ENCODE measurements around the gene C2CD4C. TPM values are rescaled to one million over a fixed set of nuclear protein-coding genes. Genes with fewer than 3 reads are reported as not detected.

C2CD4C gene
- total RNA-seq, 4 donors from 2014 or later, result 0.21 to 2.7 (median 1.5) TPM

GRCh38 chr19:368630-369024, 40.3 kb downstream of the C2CD4C start:
- H3K36me3 ChIP-seq, result no peaks in the 10 kb centered on the region
- H3K4me1 ChIP-seq, result no peaks in the 10 kb centered on the region
- WGBS, 2 donors, result 67 to 69% methylated on average over 7 of the region's 7 CpGs
- H3K9me3 ChIP-seq, result peaks cover 0 to 2% (median 0%) of the 10 kb centered on the region in 4 donors
- no peak overlapping the region for H3K4me3 ChIP-seq
- no peak for TF ChIP-seq POLR2A (IDR thresholded peaks at IDR 0.05)
- TF ChIP-seq EP300 (IDR thresholded peaks at IDR 0.05), result no peak
- no peak for TF ChIP-seq CTCF (IDR thresholded peaks at IDR 0.05)
- no peak for DNase-seq (ENCODE audit: low spot score in 2 of 2)
- no peak overlapping the region for H3K27ac ChIP-seq
- H3K27me3 ChIP-seq, result peaks cover 0 to 46% of the 10 kb centered on the region in 2 donors

- peaks cover 0 to 41% of the 10 kb centered on the region in 2 donors for H3K27me3 ChIP-seq
- no peak overlapping the region for H3K27ac ChIP-seq
- no peaks in the 10 kb centered on the region for H3K4me1 ChIP-seq
- WGBS, 2 donors, result 68% methylated on average over 22 of the region's 22 CpGs
- H3K36me3 ChIP-seq, result no peaks in the 10 kb centered on the region
- no peak overlapping the region for H3K4me3 ChIP-seq
- no peak for TF ChIP-seq CTCF (IDR thresholded peaks at IDR 0.05)
- no peak for TF ChIP-seq EP300 (IDR thresholded peaks at IDR 0.05)
- TF ChIP-seq POLR2A (IDR thresholded peaks at IDR 0.05), result no peak
- DNase-seq (ENCODE audit: low spot score in 2 of 2), result no peak
- H3K9me3 ChIP-seq, result peaks cover 0 to 2% (median 0%) of the 10 kb centered on the region in 4 donors
Observed at GRCh38 chr19:367963-368629, 40.9 kb downstream of the C2CD4C start.

GRCh38 chr19:367561-367960, 41.4 kb downstream of the C2CD4C start:
- TF ChIP-seq CTCF (IDR thresholded peaks at IDR 0.05), result no peak
- H3K4me3 ChIP-seq, result no peak overlapping the region
- peaks cover 0 to 35% of the 10 kb centered on the region in 2 donors for H3K27me3 ChIP-seq
- WGBS, 2 donors, result 86 to 88% methylated on average over 13 to 14 of the region's 14 CpGs
- H3K4me1 ChIP-seq, result no peaks in the 10 kb centered on the region
- no peak for DNase-seq (ENCODE audit: low spot score in 2 of 2)
- no peak overlapping the region for H3K27ac ChIP-seq
- peaks cover 0 to 2% (median 0%) of the 10 kb centered on the region in 4 donors for H3K9me3 ChIP-seq
- H3K36me3 ChIP-seq, result no peaks in the 10 kb centered on the region

- H3K27me3 ChIP-seq, result peaks cover 0 to 29% of the 10 kb centered on the region in 2 donors
- no peaks in the 10 kb centered on the region for H3K4me1 ChIP-seq
- H3K27ac ChIP-seq, result no peak overlapping the region
- H3K9me3 ChIP-seq, result peaks cover 0 to 2% (median 0%) of the 10 kb centered on the region in 4 donors
- TF ChIP-seq POLR2A (IDR thresholded peaks at IDR 0.05) (no peak), CTCF (IDR thresholded peaks at IDR 0.05) (no peak), EP300 (IDR thresholded peaks at IDR 0.05) (no peak)
- no peaks in the 10 kb centered on the region for H3K36me3 ChIP-seq
- 85 to 94% methylated on average over 8 of the region's 8 CpGs for WGBS, 2 donors
- no peak for DNase-seq (ENCODE audit: low spot score in 2 of 2)
- no peak overlapping the region for H3K4me3 ChIP-seq
Observed at GRCh38 chr19:366951-367350, 42.0 kb downstream of the C2CD4C start.

GRCh38 chr19:366205-366783, 42.7 kb downstream of the C2CD4C start:
- TF ChIP-seq EP300 (IDR thresholded peaks at IDR 0.05) (no peak), CTCF (IDR thresholded peaks at IDR 0.05) (no peak), POLR2A (IDR thresholded peaks at IDR 0.05) (no peak)
- 85 to 90% methylated on average over 17 of the region's 17 CpGs for WGBS, 2 donors
- Histone ChIP-seq H3K4me3 (no peak overlapping the region), H3K36me3 (no peaks in the 10 kb centered on the region), H3K9me3 (peaks cover 0 to 2% (median 0%) of the 10 kb centered on the region in 4 donors), H3K27ac (no peak overlapping the region), H3K27me3 (peaks cover 0 to 29% of the 10 kb centered on the region in 2 donors), H3K4me1 (no peaks in the 10 kb centered on the region)
- DNase-seq (ENCODE audit: low spot score in 2 of 2), result no peak

Measured in tibial nerve (tissue), 4 donors.